H1 (cell line): ENCODE results near the gene HSPA12A. TPM values are rescaled to one million over a fixed set of nuclear protein-coding genes. Genes with fewer than 3 reads are reported as not detected.

Experiments used
- CEBPB ChIP-seq: IDR thresholded peaks from 2 replicates; pipeline ENCODE4 v1.6.1; 2012; ENCODE audit warnings: low read depth, low read length
- EP300 ChIP-seq, 2 experiments: IDR thresholded peaks; 1 replicate in 1 of 2; 2 replicates in 1 of 2; pipeline ENCODE4 v1.6.1; 2011 to 2012; ENCODE audit warnings: low read depth in 2 of 2, low read length in 2 of 2, mild to moderate bottlenecking in 2 of 2, borderline replicate concordance in 1 of 2, inconsistent platforms in 1 of 2, moderate library complexity in 1 of 2
- NANOG ChIP-seq: IDR thresholded peaks from 2 replicates; pipeline ENCODE4 v1.6.1; 2011; ENCODE audit warnings: low read length, low read depth, mild to moderate bottlenecking, inconsistent platforms; ENCODE audit not compliant: insufficient read depth, poor library complexity, severe bottlenecking
- polyA plus RNA-seq, 7 experiments: library from polyadenylated mRNA; depleted of rRNA in 3 of 7; stranded (reverse) in 5 of 7; unstranded in 2 of 7; fragments of >200 nt in 5 of 7; fragments of 200-250 nt in 2 of 7; gene quantifications; 1 replicate in 5 of 7; 2 replicates in 1 of 7; 4 replicates in 1 of 7; pipeline versions ENCODE4 v1.2.1 to v1.2.3, GENCODE V29; 2011 to 2013; ENCODE audit warnings: missing spikeins in 2 of 7, mixed read lengths in 2 of 7
- total RNA-seq: library from RNA; stranded (reverse); fragmentation: NEBNext Ultra II Directional; extraction: Animal tissue kit (Norgen Biotek cat#: 25700); gene quantifications from 2 replicates; pipeline ENCODE4 v1.2.1, GENCODE V29; 2021

The HSPA12A gene
- total and polyA plus RNA-seq, 2 of the 8 experiments (the other 6 are each of a cell fraction or from before 2014, with no cell fraction given): 3.1 to 6.9 TPM

- TF ChIP-seq EP300 (IDR thresholded peaks at IDR 0.05; ENCODE audit: borderline replicate concordance in 1 of 2, low read depth in 2 of 2, low read length in 2 of 2) (no peak), NANOG (no peak), CEBPB (no peak)
Observed at GRCh38 chr10:116761883-116762282, 19.5 kb upstream of the HSPA12A start (continued).
